H1 (cell line): Measurements from ENCODE around the gene TUBB1. TPM values are rescaled to one million over a fixed set of nuclear protein-coding genes. Genes with fewer than 3 reads are reported as not detected.

Experiments
- CTCF ChIA-PET: fragments of 300-600 bp; sonication (Branson Sonifier 250); formaldehyde crosslinking; loops from one replicate; lab custom pipeline; 2021; ENCODE audit not compliant: partially characterized antibody; lab: Charles Lee
- POLR2A ChIA-PET: fragments of 300-600 bp; sonication (Branson Sonifier 250); formaldehyde crosslinking; loops from one replicate; lab custom pipeline; 2021; ENCODE audit warnings: inconsistent platforms; ENCODE audit not compliant: partially characterized antibody; lab: Charles Lee
- DNase-seq, 2 experiments: peaks; one replicate each; pipeline versions ENCODE4 v3.0.0 to v3.0.0-alpha.2; 2010 to 2022; ENCODE audit warnings: low spot score in 2 of 2, low read depth in 1 of 2, mixed read lengths in 1 of 2
- FAIRE-seq: peaks from 2 replicates; lab custom pipeline; 2011; peaks lifted over from hg19 to GRCh38; lab: Jason Lieb, UNC
- H2AFZ ChIP-seq: 2 replicates; pipeline ENCODE4 v1.8.1; 2012; ENCODE audit warnings: low read length, inconsistent platforms
- H2AK5ac ChIP-seq: 2 replicates; pipeline ENCODE4 v1.6.1; 2013; ENCODE audit warnings: low read depth, low read length
- H2BK120ac ChIP-seq: replicated peaks from 2 replicates; pipeline ENCODE3; 2013; ENCODE audit warnings: low read depth, low read length, inconsistent platforms
- H2BK12ac ChIP-seq: 2 replicates; pipeline ENCODE4 v1.6.1; 2013; ENCODE audit warnings: low read depth, low read length
- H2BK15ac ChIP-seq: 2 replicates; pipeline ENCODE4 v1.6.1; 2013; ENCODE audit warnings: low read length
- H2BK20ac ChIP-seq: 2 replicates; pipeline ENCODE4 v1.6.1; 2013; ENCODE audit warnings: low read length
- H2BK5ac ChIP-seq: 2 replicates; pipeline ENCODE4 v1.6.1; 2013; ENCODE audit warnings: low read depth, low read length
- H3K14ac ChIP-seq: 2 replicates; pipeline ENCODE4 v1.6.1; 2013; ENCODE audit warnings: inconsistent platforms; ENCODE audit not compliant: insufficient read length
- H3K18ac ChIP-seq: 2 replicates; pipeline ENCODE4 v1.6.1; 2013; ENCODE audit warnings: low read length; ENCODE audit errors: extremely low read depth
- H3K23ac ChIP-seq: 2 replicates; pipeline ENCODE4 v1.6.1; 2013; ENCODE audit warnings: inconsistent platforms; ENCODE audit not compliant: insufficient read length
- H3K23me2 ChIP-seq: 2 replicates; pipeline ENCODE4 v1.6.1; 2013; ENCODE audit warnings: low read depth, low read length
- H3K27ac ChIP-seq: 2 replicates; pipeline ENCODE4 v1.6.1; 2011; ENCODE audit warnings: low read depth, low read length, inconsistent platforms
- H3K27me3 ChIP-seq, 4 experiments: replicated peaks in 1 of 4; 1 replicate in 1 of 4; 2 replicates in 3 of 4; pipeline versions ENCODE4 v1.6.1 to v1.8.1; 2011 to 2013; ENCODE audit warnings: low read length in 3 of 4, mild to moderate bottlenecking in 3 of 4, inconsistent platforms in 2 of 4, mixed read lengths in 2 of 4, moderate library complexity in 1 of 4; ENCODE audit not compliant: control insufficient read depth in 3 of 4, insufficient read depth in 3 of 4; ENCODE audit errors: extremely low read depth in 1 of 4
- H3K36me3 ChIP-seq, 4 experiments: 2 replicates each; pipeline versions ENCODE4 v1.6.1 to v1.8.1; 2011 to 2013; ENCODE audit warnings: mild to moderate bottlenecking in 4 of 4, low read length in 3 of 4, moderate library complexity in 2 of 4, control low read depth in 1 of 4, inconsistent platforms in 1 of 4; ENCODE audit not compliant: insufficient read depth in 4 of 4, control insufficient read depth in 2 of 4
- H3K4ac ChIP-seq: replicated peaks from 2 replicates; pipeline ENCODE3; 2013; ENCODE audit warnings: low read length, low read depth, mixed read lengths, inconsistent platforms; ENCODE audit not compliant: insufficient read length
- H3K4me1 ChIP-seq, 4 experiments: replicated peaks in 1 of 4; 1 replicate in 1 of 4; 2 replicates in 3 of 4; pipeline versions ENCODE4 v1.6.1 to v1.8.1; 2011 to 2013; ENCODE audit warnings: low read length in 3 of 4, inconsistent platforms in 2 of 4, mixed read lengths in 1 of 4; ENCODE audit not compliant: insufficient read depth in 4 of 4, control insufficient read depth in 3 of 4
- H3K4me2 ChIP-seq, 2 experiments: 2 replicates each; pipeline versions ENCODE4 v1.6.1 to v1.8.1; 2011 to 2013; ENCODE audit warnings: low read depth in 2 of 2, low read length in 2 of 2, control low read depth in 1 of 2, inconsistent platforms in 1 of 2, mild to moderate bottlenecking in 1 of 2; ENCODE audit not compliant: insufficient read depth in 1 of 2
- H3K4me3 ChIP-seq, 4 experiments: fragments of 200-600, 300-600 bp in 1 of 4; sonication (generic), shearing (Covaris generic), sonication (Bioruptor Twin) in 1 of 4; 2 replicates each; pipeline versions ENCODE4 v1.5.1 to v1.8.1; 2011 to 2016; ENCODE audit warnings: low read length in 4 of 4, low read depth in 3 of 4, control low read depth in 2 of 4, inconsistent platforms in 2 of 4, mild to moderate bottlenecking in 2 of 4, mixed read lengths in 1 of 4, moderate library complexity in 1 of 4; ENCODE audit not compliant: insufficient read depth in 2 of 4; ENCODE audit errors: extremely low read depth in 1 of 4
- H3K56ac ChIP-seq: replicated peaks from 2 replicates; pipeline ENCODE3; 2013; ENCODE audit warnings: low read depth, mild to moderate bottlenecking, mixed read lengths, low read length, inconsistent platforms; ENCODE audit not compliant: insufficient read length
- H3K79me1 ChIP-seq: 2 replicates; pipeline ENCODE4 v1.6.1; 2013; ENCODE audit warnings: low read depth, low read length, control low read depth
- H3K79me2 ChIP-seq, 2 experiments: 2 replicates each; pipeline versions ENCODE4 v1.6.1 to v1.8.1; 2012 to 2013; ENCODE audit warnings: low read length in 2 of 2, mild to moderate bottlenecking in 2 of 2, inconsistent platforms in 1 of 2; ENCODE audit not compliant: insufficient read depth in 2 of 2, control insufficient read depth in 1 of 2
- H3K9ac ChIP-seq, 4 experiments: replicated peaks in 1 of 4; 1 replicate in 1 of 4; 2 replicates in 3 of 4; pipeline versions ENCODE4 v1.6.1 to v1.8.1; 2011 to 2013; ENCODE audit warnings: low read depth in 3 of 4, low read length in 3 of 4, control low read depth in 2 of 4, mild to moderate bottlenecking in 2 of 4, moderate library complexity in 2 of 4, inconsistent platforms in 1 of 4; ENCODE audit errors: extremely low read depth in 1 of 4
- H3K9me3 ChIP-seq, 2 experiments: 2 replicates each; pipeline versions ENCODE4 v1.6.1 to v1.8.1; 2012 to 2013; ENCODE audit warnings: mild to moderate bottlenecking in 2 of 2, moderate library complexity in 2 of 2, control low read depth in 1 of 2, inconsistent platforms in 1 of 2, low read depth in 1 of 2, low read length in 1 of 2, mixed read lengths in 1 of 2; ENCODE audit not compliant: insufficient read depth in 2 of 2
- H4K20me1 ChIP-seq, 2 experiments: replicated peaks in 1 of 2; 2 replicates each; pipeline versions ENCODE3 to v1.8.1; 2011 to 2013; ENCODE audit warnings: inconsistent platforms in 2 of 2, low read length in 2 of 2, mild to moderate bottlenecking in 1 of 2; ENCODE audit not compliant: insufficient read depth in 2 of 2, control insufficient read depth in 1 of 2
- H4K5ac ChIP-seq: 2 replicates; pipeline ENCODE4 v1.6.1; 2013; ENCODE audit warnings: low read length, low read depth, mixed read lengths, inconsistent platforms; ENCODE audit not compliant: insufficient read length
- H4K8ac ChIP-seq: 2 replicates; pipeline ENCODE4 v1.8.0; 2013; ENCODE audit warnings: mild to moderate bottlenecking, moderate library complexity, low read length, inconsistent platforms; ENCODE audit not compliant: insufficient read depth; ENCODE audit errors: extremely low read depth
- H4K91ac ChIP-seq: replicated peaks from 2 replicates; pipeline ENCODE3; 2013; ENCODE audit warnings: low read length, mixed read lengths, inconsistent platforms; ENCODE audit not compliant: insufficient read length
- CHD1 ChIP-seq: IDR thresholded peaks from 2 replicates; pipeline ENCODE4 v1.6.1; 2012; ENCODE audit warnings: low read depth, low read length, improper control_type of control experiment
- CREB1 ChIP-seq: IDR thresholded peaks from 2 replicates; pipeline ENCODE4 v1.6.1; 2012; ENCODE audit warnings: inconsistent platforms
- JUND ChIP-seq: IDR thresholded peaks from 2 replicates; pipeline ENCODE4 v1.6.1; 2011; ENCODE audit warnings: mild to moderate bottlenecking, improper control_type of control experiment, low read length
- RAD21 ChIP-seq, 2 experiments: IDR thresholded peaks in 1 of 2; conservative IDR thresholded peaks in 1 of 2; 2 replicates each; pipeline ENCODE4 v1.6.1; 2011; ENCODE audit warnings: low read depth in 2 of 2, low read length in 2 of 2, improper control_type of control experiment in 1 of 2, inconsistent platforms in 1 of 2, mild to moderate bottlenecking in 1 of 2, moderate library complexity in 1 of 2
- TAF7 ChIP-seq: optimal IDR thresholded peaks from 2 replicates; pipeline ENCODE3; 2011; ENCODE audit warnings: low read depth, mild to moderate bottlenecking, inconsistent platforms, low read length, moderate library complexity, borderline replicate concordance
- YY1 ChIP-seq: IDR thresholded peaks from 2 replicates; pipeline ENCODE4 v1.6.1; 2011; ENCODE audit warnings: low read depth, mild to moderate bottlenecking, low read length
- WGBS, 2 experiments: shearing (Covaris generic) in 1 of 2; methylation state at CpG; one replicate each; pipeline versions ENCODE4 v1.1.6 to v1.1.7; 2013 to 2015; ENCODE audit warnings: low lambda C conversion rate in 2 of 2, mixed read lengths in 2 of 2, inconsistent platforms in 1 of 2, low coverage in 1 of 2, missing lambda C conversion rate in 1 of 2; ENCODE audit not compliant: insufficient replicate concordance in 2 of 2, insufficient coverage in 1 of 2, insufficient read length in 1 of 2; ENCODE audit errors: extremely low coverage in 1 of 2, missing lambda C conversion rate in 1 of 2; 5-methylcytosine and 5-hydroxymethylcytosine counted together
- polyA plus RNA-seq, 7 experiments: library from polyadenylated mRNA; depleted of rRNA in 3 of 7; stranded (reverse) in 5 of 7; unstranded in 2 of 7; fragments of >200 nt in 5 of 7; fragments of 200-250 nt in 2 of 7; gene quantifications; 1 replicate in 5 of 7; 2 replicates in 1 of 7; 4 replicates in 1 of 7; pipeline versions ENCODE4 v1.2.1 to v1.2.3, GENCODE V29; 2011 to 2013; ENCODE audit warnings: missing spikeins in 2 of 7, mixed read lengths in 2 of 7
- total RNA-seq: library from RNA; stranded (reverse); fragmentation: NEBNext Ultra II Directional; extraction: Animal tissue kit (Norgen Biotek cat#: 25700); gene quantifications from 2 replicates; pipeline ENCODE4 v1.2.1, GENCODE V29; 2021

Gene TUBB1
- total and polyA plus RNA-seq, 2 of the 8 experiments (the other 6 are each of a cell fraction or from before 2014, with no cell fraction given), result not detected

DNA sequence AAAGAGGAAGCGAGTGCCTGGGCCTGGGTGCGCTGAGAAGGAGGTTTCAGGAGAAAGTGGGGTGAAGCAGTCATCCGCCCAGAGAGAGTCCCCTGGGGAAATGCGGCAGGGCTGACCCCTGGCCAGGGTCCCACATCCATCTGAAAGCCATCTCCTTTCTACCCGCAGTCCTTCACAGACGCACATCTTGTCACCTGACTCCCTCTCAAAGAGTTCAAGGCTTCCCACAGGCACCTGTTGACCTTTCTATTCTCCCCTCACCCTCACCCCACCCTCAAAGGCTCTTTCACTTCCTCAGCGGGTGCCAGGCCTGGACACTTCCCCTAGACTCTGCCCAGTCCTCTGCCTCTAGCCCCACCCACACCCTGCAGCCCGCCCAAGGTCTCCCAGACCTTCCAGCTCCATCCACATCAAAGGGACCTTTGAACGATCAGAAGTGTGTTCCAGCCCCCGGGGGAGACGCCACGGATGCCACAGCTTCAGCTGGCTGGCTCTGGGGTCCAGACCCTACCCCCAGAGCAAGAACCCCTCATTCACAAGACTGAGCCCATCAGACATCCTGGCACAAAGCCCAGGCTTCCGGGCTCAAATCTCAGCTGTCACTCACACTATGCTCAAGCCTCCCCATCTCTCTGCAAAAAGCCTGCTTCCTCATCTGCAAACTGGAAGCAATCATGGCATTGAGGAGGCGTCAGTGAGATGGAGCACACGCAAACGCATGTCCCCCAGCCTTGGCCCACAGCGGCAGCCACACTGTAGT lies 14.3 kb upstream of the TUBB1 start:
- no peak for TF ChIP-seq RAD21 (IDR thresholded peaks at IDR 0.05 in 1 of 2, conservative IDR thresholded peaks at IDR 0.05 in 1 of 2; ENCODE audit: low read depth in 2 of 2, low read length in 2 of 2)
- no peak for TF ChIP-seq YY1
- no peak for TF ChIP-seq CREB1
- TF ChIP-seq TAF7, result no peak
- no peak for TF ChIP-seq CHD1
- no peak for TF ChIP-seq JUND
- Histone ChIP-seq H3K56ac (peak overlapping the region; percentile 26), H2AFZ (no peak overlapping the region), H2BK120ac (no peak overlapping the region), H4K91ac (no peak overlapping the region), H2AK5ac (no peak overlapping the region), H4K20me1 (peaks cover 0 to 6% of the 10 kb centered on the region in 2 experiments), H4K8ac (no peak overlapping the region), H2BK20ac (no peak overlapping the region), H3K36me3 (no peaks in the 10 kb centered on the region), H2BK15ac (0 out of 2 replicates have a peak overlapping the region, but pooled peaks have one; percentile 29), H3K4me3 (no peak overlapping the region), H3K79me1 (no peaks in the 10 kb centered on the region), H3K23ac (no peak overlapping the region), H3K14ac (no peak overlapping the region), H3K9me3 (no peaks in the 10 kb centered on the region), H3K4ac (no peak overlapping the region), H3K79me2 (no peaks in the 10 kb centered on the region), H3K23me2 (peaks cover 2% of the 10 kb centered on the region; the same call in 1 of the 2 replicates), H3K27ac (no peak overlapping the region), H4K5ac (no peak overlapping the region), H3K27me3 (peaks cover 0 to 12% (median 5%) of the 10 kb centered on the region in 4 experiments; a peak in 3 of 7 replicates), H2BK12ac (no peak overlapping the region), H3K18ac (no peak overlapping the region), H3K4me1 (peaks cover 0 to 8% (median 5%) of the 10 kb centered on the region in 4 experiments; a peak in 3 of 7 replicates), H2BK5ac (no peak overlapping the region), H3K9ac (no peak overlapping the region), H3K4me2 (no peak overlapping the region)
- ChIA-PET CTCF (interaction anchor here (1.2 kb wide), 1 partner anchor 122 kb away, joined by 4 read pairs; no protein-coding TSS in a partner anchor), POLR2A (interaction anchor here (0.6 to 1.4 kb wide), 4 partner anchors 12 to 18 kb away, joined by 3 read pairs; no protein-coding TSS in a partner anchor)
- 85% methylated on average over 17 of the region's 17 CpGs; no CpG with 5 or more reads in 1 of the 2 experiments for WGBS, 2 experiments
- FAIRE-seq (no peak), DNase-seq (no peak)
